Neural progenitor cell (in vitro differentiated cells): ENCODE measurements around the gene TNFRSF18. TPM values are rescaled to one million over a fixed set of nuclear protein-coding genes. Genes with fewer than 3 reads are reported as not detected.

Experiments used
- DNase-seq: peaks from one replicate; pipeline ENCODE4 v3.0.0-alpha.2; 2016; ENCODE audit warnings: low spot score
- H2AFZ ChIP-seq: fragments of 200-600 bp; sonication (generic); replicated peaks from 2 replicates; pipeline ENCODE4 v1.6.1; 2016; ENCODE audit warnings: antibody characterized with exemption
- H3F3A ChIP-seq: fragments of 200-600 bp; sonication (generic); 2 replicates; pipeline ENCODE4 v1.6.1; 2016; ENCODE audit warnings: antibody characterized with exemption, low read depth
- H3K27ac ChIP-seq: fragments of 200-600 bp; sonication (generic); 2 replicates; pipeline ENCODE4 v1.5.1; 2016; ENCODE audit warnings: mild to moderate bottlenecking
- H3K27me3 ChIP-seq: fragments of 200-600 bp; sonication (generic); 2 replicates; pipeline ENCODE4 v1.6.1; 2016; ENCODE audit warnings: mild to moderate bottlenecking, moderate library complexity
- H3K36me3 ChIP-seq: fragments of 200-600 bp; sonication (generic); 2 replicates; pipeline ENCODE4 v1.5.1; 2016
- H3K4me1 ChIP-seq: fragments of 200-600 bp; sonication (generic); 2 replicates; pipeline ENCODE4 v1.6.1; 2016; ENCODE audit warnings: mixed run types
- H3K4me2 ChIP-seq: fragments of 200-600 bp; sonication (generic); 2 replicates; pipeline ENCODE4 v1.6.1; 2016
- H3K4me3 ChIP-seq: fragments of 200-600 bp; sonication (generic); 2 replicates; pipeline ENCODE4 v1.5.1; 2016
- H3K79me2 ChIP-seq: fragments of 200-600 bp; sonication (generic); 2 replicates; pipeline ENCODE4 v1.6.1; 2016; ENCODE audit warnings: low read depth
- H3K9ac ChIP-seq: fragments of 200-600 bp; sonication (generic); 2 replicates; pipeline ENCODE4 v1.6.1; 2016
- H3K9me3 ChIP-seq: fragments of 200-600 bp; sonication (generic); 2 replicates; pipeline ENCODE4 v1.5.1; 2016; ENCODE audit warnings: low read depth
- H4K20me1 ChIP-seq: fragments of 200-600 bp; sonication (generic); 2 replicates; pipeline ENCODE4 v1.6.1; 2016; ENCODE audit warnings: low read depth
- H3K27ac Mint-ChIP-seq: 3 replicates; pipeline ENCODE4 v1.8.0; 2021; ENCODE audit warnings: mixed read lengths
- H3K27me3 Mint-ChIP-seq: 2 replicates; pipeline ENCODE4 v1.8.0; 2022; ENCODE audit warnings: low read depth, mild to moderate bottlenecking, inconsistent platforms, moderate library complexity, mixed read lengths; ENCODE audit not compliant: insufficient read depth
- H3K36me3 Mint-ChIP-seq: 3 replicates; pipeline ENCODE4 v1.8.0; 2021; ENCODE audit warnings: mixed read lengths
- H3K4me1 Mint-ChIP-seq: 3 replicates; pipeline ENCODE4 v1.8.0; 2021; ENCODE audit warnings: mixed read lengths
- H3K4me3 Mint-ChIP-seq: 3 replicates; pipeline ENCODE4 v1.8.0; 2021; ENCODE audit warnings: mild to moderate bottlenecking, moderate library complexity, mixed read lengths
- H3K9me3 Mint-ChIP-seq: 3 replicates; pipeline ENCODE4 v1.8.0; 2020; ENCODE audit warnings: mixed read lengths
- EZH2 ChIP-seq: fragments of 200-600 bp; sonication (generic); IDR thresholded peaks from 2 replicates; pipeline ENCODE4 v1.6.1; 2017; ENCODE audit warnings: antibody characterized with exemption, mild to moderate bottlenecking, moderate library complexity
- EZH2phosphoT487 ChIP-seq: fragments of 200-600 bp; sonication (generic); IDR thresholded peaks from 2 replicates; pipeline ENCODE4 v1.6.1; 2017; ENCODE audit warnings: antibody characterized with exemption
- total RNA-seq: library from RNA; depleted of rRNA; stranded (reverse); fragments of >200 nt; gene quantifications from 2 replicates; pipeline ENCODE4 v1.2.3, GENCODE V29; 2015; ENCODE audit warnings: low replicate concordance
- TF ChIP-seq, protein P1 (sequence below): fragments of 200-600 bp; sonication (generic); IDR thresholded peaks from 2 replicates; pipeline ENCODE4 v1.5.1; 2017; ENCODE audit warnings: antibody characterized with exemption, mild to moderate bottlenecking

TNFRSF18 gene
- total RNA-seq, 1 donor from 2014 or later = not detected

DNA sequence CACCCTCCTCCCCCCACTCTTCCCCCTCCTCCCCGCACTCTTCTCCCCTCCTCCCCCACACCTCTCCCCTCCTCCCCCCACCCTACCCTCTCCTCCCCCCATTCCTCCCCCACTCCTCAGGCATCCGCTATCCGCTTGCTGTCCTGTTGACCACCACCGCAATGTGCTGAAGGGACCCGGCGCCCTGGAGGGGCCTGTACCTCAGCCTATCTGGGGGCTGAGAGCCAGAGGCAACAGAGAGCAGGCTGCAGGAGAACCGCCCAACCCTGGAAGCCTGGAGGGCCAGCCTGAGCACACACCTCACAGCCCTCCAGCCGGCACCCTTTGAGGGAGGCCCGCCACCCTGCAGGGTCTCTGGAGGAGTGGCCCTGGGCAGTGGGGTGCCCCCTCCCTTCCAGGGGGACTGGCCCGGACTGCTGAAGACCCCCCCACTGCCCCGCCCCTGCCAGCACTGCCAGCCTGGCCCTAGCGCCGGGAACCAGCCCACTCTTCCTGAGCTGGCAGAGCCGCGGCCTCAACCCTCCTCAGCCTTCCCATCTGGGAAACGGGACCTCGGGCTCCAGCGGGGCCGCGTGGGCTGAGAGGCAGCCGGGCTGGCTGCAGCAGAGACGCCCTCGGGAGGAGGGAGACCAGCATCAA lies 38.9 kb upstream of the TNFRSF18 start:
- DNase-seq = peak; percentile 31
- Mint-ChIP-seq H3K27ac (no peak overlapping the region), H3K4me1 (no peaks in the 10 kb centered on the region), H3K36me3 (no peaks in the 10 kb centered on the region), H3K27me3 (peaks cover 4% of the 10 kb centered on the region), H3K9me3 (no peaks in the 10 kb centered on the region), H3K4me3 (no peak overlapping the region)
- H3K9me3 ChIP-seq = no peaks in the 10 kb centered on the region
- H3K27ac ChIP-seq = no peak overlapping the region
- TF ChIP-seq, protein P1, sequence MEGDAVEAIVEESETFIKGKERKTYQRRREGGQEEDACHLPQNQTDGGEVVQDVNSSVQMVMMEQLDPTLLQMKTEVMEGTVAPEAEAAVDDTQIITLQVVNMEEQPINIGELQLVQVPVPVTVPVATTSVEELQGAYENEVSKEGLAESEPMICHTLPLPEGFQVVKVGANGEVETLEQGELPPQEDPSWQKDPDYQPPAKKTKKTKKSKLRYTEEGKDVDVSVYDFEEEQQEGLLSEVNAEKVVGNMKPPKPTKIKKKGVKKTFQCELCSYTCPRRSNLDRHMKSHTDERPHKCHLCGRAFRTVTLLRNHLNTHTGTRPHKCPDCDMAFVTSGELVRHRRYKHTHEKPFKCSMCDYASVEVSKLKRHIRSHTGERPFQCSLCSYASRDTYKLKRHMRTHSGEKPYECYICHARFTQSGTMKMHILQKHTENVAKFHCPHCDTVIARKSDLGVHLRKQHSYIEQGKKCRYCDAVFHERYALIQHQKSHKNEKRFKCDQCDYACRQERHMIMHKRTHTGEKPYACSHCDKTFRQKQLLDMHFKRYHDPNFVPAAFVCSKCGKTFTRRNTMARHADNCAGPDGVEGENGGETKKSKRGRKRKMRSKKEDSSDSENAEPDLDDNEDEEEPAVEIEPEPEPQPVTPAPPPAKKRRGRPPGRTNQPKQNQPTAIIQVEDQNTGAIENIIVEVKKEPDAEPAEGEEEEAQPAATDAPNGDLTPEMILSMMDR = no peak
- no peak for TF ChIP-seq EZH2
- TF ChIP-seq EZH2phosphoT487 = no peak
- no peak overlapping the region for H3K4me3 ChIP-seq
- no peaks in the 10 kb centered on the region for H3K36me3 ChIP-seq
- H3K4me1 ChIP-seq = peaks cover 5% of the 10 kb centered on the region
- no peak overlapping the region for H3K9ac ChIP-seq
- H3F3A ChIP-seq = peaks cover 5% of the 10 kb centered on the region
- H4K20me1 ChIP-seq = peaks cover 19% of the 10 kb centered on the region
- H3K4me2 ChIP-seq = no peak overlapping the region
- H2AFZ ChIP-seq = no peak overlapping the region
- peaks cover 30% of the 10 kb centered on the region for H3K27me3 ChIP-seq
- H3K79me2 ChIP-seq = no peaks in the 10 kb centered on the region

DNA sequence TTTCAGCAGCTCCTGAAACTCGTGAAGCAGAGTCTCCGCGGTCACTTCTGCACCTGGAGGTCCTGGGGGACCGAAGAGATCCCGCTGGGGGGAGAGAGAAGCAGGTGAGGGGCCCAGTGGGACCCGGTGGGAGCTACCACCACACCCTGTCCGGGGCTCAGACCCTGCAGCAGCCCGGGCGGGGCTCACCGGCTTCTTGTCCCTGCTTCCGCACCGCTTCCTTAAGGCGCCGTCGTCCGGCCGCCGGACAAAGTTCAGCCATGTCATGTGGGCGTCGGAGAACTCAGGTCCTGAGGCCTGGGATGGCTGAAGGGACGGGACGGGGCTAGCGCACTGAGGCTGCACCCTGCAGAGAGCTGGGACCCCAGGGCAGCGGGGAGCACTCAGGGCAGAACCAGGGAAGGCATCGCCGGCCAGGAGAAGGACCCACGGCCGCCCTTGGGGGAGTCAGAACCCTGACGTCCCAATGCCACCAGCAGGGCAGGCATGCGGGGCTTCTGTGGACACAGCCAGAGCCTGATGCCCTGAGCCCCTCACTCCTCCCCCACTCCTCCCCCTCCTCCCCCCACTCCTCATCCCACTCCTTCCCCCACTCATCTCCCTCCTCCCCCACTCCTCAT lies 37.9 kb upstream of the TNFRSF18 start:
- H3K4me1 Mint-ChIP-seq = no peaks in the 10 kb centered on the region

DNA sequence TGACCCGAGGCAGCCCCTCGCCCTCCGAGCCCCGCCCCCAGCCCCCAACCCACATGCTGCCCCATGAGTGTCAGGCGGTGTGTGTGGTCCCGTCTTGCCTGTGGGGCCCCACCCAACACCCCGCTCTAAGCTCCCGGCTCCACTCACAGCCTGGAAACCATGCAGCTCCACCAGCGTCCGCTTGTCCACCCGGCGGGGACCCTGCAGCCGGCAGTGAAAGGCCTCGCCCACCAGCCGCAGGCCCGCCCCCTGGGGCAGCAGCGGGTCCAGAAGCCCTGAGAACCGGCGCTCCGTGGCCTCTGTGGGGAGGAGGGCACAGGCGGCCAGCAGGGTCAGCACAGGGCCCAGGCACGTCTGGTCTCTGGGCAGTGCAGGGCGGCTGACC lies 37.4 kb upstream of the TNFRSF18 start:
- peak; percentile 41 for DNase-seq
- peaks cover 3% of the 10 kb centered on the region for H3K4me1 Mint-ChIP-seq
- TF ChIP-seq EZH2 (no peak), EZH2phosphoT487 (no peak)
- TF ChIP-seq, protein P1 = no peak
- Histone ChIP-seq H3K4me1 (peaks cover 14% of the 10 kb centered on the region), H3F3A (peaks cover 5% of the 10 kb centered on the region), H3K27ac (no peak overlapping the region), H2AFZ (no peak overlapping the region), H3K9ac (no peak overlapping the region), H3K27me3 (peaks cover 30% of the 10 kb centered on the region), H3K79me2 (no peaks in the 10 kb centered on the region), H4K20me1 (peaks cover 19% of the 10 kb centered on the region), H3K36me3 (no peaks in the 10 kb centered on the region), H3K9me3 (no peaks in the 10 kb centered on the region), H3K4me3 (no peak overlapping the region), H3K4me2 (no peak overlapping the region)
- H3K36me3 Mint-ChIP-seq = no peaks in the 10 kb centered on the region
- H3K27ac Mint-ChIP-seq = no peak overlapping the region
- no peak overlapping the region for H3K4me3 Mint-ChIP-seq
- H3K9me3 Mint-ChIP-seq = no peaks in the 10 kb centered on the region
- H3K27me3 Mint-ChIP-seq = peaks cover 4% of the 10 kb centered on the region

More for the DNA sequence above, 37.9 kb upstream of the TNFRSF18 start:
- H3K9me3 Mint-ChIP-seq = no peaks in the 10 kb centered on the region
- peaks cover 19% of the 10 kb centered on the region for H4K20me1 ChIP-seq
- no peak overlapping the region for H3K27ac ChIP-seq
- no peak overlapping the region for H3K9ac ChIP-seq
- TF ChIP-seq EZH2 (no peak), EZH2phosphoT487 (no peak)
- TF ChIP-seq, protein P1 = no peak
- no peaks in the 10 kb centered on the region for H3K36me3 Mint-ChIP-seq
- H3K9me3 ChIP-seq = no peaks in the 10 kb centered on the region
- H2AFZ ChIP-seq = no peak overlapping the region
- H3K4me1 ChIP-seq = peaks cover 14% of the 10 kb centered on the region
- H3K36me3 ChIP-seq = no peaks in the 10 kb centered on the region
- no peak overlapping the region for H3K4me2 ChIP-seq
- H3K79me2 ChIP-seq = no peaks in the 10 kb centered on the region
- peaks cover 5% of the 10 kb centered on the region for H3F3A ChIP-seq
- DNase-seq = peak; percentile 54
- H3K27ac Mint-ChIP-seq = no peak overlapping the region
- H3K27me3 ChIP-seq = peaks cover 30% of the 10 kb centered on the region
- no peak overlapping the region for H3K4me3 Mint-ChIP-seq
- no peak overlapping the region for H3K4me3 ChIP-seq
- peaks cover 4% of the 10 kb centered on the region for H3K27me3 Mint-ChIP-seq
